Esophagus mucosa (tissue), 1 donor: ENCODE data around the gene HS6ST3. TPM values are rescaled to one million over a fixed set of nuclear protein-coding genes. Genes with fewer than 3 reads are reported as not detected.
"Not testable (repeated sequence)": the region's sequence is repeated elsewhere in the genome, so short reads cannot be mapped to it uniquely, and the experiment has no call there.

Experiments
- ATAC-seq: fragments of 200-7000 bp; cut with Tn5 transposase; one replicate; pipeline ENCODE4 v1.9.1; 2020
- total RNA-seq: library from RNA; stranded (reverse); gene quantifications from one replicate; pipeline ENCODE4 v1.2.4, GENCODE V29; 2023
- donor health status: DM: yes; HTN: yes; CAD: no.

The HS6ST3 gene
- total RNA-seq = not detected

DNA sequence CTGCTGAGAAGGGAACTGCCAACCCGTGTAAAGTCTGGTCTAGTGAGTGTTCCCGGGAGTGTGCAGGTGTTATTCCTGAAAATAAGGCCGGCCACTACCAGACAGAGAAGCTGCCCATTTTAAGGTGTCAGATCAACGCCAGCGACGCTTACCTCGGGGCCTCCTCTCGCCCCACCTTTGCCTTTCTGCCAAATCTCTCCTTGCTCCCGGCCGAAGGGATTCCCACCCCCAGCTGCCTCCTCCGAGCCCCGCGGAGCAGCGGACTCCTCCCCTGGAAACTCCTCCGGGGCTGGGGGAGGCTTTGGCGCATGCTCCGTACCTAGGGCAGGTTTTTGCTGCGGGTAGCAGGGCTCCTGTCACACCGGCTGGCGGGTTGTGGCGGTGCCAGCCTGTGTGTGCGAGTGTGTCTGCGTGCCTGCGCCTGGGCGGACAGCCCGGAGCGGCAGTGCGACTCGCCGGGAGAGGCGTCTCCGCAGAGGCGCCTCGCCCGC lies at the start of gene HS6ST3:
TSS of gene HS6ST3 (plus strand) at position 359 of the 491 bp plus-strand sequence.
- peak; percentile 23 for ATAC-seq

DNA sequence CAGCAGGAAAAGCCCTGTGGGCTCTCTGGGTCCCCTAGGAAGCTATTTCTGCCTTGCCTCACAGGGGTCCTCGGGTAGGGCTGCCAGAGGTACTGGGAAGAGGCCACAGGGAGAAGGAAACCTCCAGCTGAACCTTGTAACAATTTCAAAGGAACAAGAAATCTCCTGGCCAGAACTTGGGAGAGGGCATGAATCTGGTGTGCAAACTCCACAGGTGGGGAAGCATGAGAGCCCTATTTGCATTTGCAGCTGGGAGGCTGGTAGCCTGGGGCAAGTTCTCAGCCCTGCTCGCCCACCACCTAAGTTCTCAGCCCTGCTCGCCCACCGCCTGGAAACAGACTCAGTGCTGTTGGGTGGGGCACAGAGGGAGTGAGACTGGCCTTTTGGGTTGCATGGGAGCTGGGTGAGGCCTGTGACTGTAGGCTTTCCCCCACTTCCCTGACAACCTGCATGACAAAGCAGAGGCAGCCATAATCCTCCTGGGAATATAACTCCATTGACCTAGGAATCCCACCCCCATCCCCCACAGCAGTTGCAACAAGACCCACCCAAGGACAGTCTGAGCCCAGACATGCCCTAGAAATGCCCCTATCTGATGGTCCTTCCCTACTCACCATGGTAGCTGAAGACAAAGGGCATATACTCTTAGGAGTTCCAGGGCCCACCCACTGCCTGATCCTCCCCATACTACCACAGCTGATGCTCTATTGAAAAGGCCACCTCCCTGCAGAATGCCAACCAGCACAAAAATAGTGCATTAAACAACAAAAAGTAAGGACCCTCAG lies 48.4 kb upstream of the HS6ST3 start:
- no peak for ATAC-seq

DNA sequence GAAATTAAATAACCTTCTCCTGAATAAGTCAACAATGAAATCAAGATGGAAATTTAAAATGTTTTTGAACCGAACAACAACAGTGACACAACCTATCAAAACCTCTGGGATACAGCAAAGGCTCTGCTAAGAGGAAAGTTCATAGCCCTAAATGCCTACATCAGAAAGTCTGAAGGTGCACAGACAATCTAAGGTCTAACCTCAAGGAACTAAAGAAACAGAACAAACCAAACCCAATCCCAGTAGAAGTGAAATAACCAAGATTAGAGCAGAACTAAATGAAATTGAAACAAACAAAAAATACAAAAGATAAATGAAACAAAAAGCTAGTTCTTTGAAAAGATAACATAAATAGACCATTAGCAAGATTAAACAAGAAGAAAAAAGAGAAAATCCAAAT lies 45.7 kb upstream of the HS6ST3 start:
- ATAC-seq = no peak

DNA sequence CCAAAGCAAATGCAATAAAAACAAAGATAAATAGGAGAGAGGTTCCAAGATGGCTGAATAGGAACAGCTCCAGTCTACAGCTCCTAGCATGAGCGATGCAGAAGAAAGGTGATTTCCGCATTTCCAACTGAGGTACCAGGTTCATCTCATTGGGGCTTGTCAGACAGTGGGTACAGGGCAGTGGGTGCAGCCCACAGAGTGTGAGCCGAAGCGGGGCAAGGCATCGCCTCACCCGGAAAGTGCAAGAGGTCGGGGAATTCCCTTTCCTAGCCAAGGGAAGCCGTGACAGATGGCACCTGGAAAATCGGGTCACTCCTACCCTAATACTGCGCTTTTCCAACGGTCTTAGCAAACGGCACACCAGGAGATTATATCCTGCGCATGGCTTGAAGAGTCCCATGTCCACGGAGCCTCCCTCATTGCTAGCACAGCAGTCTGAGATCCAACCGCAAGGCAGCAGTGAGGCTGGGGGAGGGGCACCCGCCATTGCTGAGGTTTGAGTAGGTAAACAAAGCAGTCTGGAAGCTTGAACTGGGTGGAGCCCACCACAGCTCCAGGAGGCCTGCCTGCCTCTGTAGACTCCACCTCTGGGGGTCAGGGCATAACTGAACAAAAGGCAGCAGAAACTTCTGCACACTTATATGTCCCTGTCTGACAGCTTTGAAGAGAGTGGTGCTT lies 43.3 kb upstream of the HS6ST3 start:
- ATAC-seq = not testable (repeated sequence)

DNA sequence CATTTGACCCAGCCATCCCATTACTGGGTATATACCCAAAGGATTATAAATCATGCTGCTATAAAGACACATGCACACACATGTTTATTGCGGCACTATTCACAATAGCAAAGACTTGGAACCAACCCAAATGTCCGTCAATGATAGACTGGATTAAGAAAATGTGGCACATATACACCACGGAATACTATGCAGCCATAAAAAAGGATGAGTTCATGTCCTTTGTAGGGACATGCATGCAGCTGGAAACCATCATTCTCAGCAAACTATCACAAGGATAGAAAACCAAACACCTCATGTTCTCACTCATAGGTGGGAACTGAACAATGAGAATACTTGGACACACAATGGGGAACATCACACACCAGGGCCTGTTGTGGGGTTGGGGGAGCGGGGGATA lies 39.0 kb upstream of the HS6ST3 start:
- ATAC-seq = not testable (repeated sequence)

DNA sequence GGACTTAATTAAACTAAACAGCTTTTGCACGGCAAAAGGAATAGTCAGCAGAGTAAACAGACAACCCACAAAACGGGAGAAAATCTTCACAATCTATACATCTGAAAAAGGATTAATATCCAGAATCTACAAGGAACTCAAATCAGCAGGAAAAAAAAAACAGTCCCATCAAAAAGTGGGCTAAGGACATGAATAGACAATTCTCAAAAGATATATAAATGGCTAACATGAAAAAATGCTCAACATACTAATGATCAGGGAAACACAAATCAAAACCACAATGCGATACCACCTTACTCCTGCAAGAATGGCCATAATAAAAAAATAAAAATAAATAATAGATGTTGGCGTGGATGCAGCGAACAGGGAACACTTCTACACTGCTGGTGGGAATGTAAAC lies 38.4 kb upstream of the HS6ST3 start:
- not testable (repeated sequence) for ATAC-seq

DNA sequence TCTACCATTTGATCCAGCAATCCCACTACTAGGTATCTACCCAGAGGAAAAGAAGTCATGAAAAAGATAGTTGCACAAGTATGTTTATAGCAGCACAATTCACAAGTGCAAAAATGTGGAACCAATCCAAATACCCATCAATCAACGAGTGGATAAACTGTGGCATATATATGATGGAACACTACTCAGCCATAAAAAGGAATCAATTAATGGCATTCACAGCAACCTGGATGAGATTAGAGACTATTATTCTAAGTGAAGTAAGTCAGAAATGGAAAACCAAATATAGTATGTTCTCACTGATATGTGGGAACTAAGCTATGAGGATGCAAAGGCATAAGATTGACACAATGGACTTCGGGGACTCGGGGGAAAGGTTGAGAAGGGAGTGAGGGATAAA lies 38.0 kb upstream of the HS6ST3 start:
- not testable (repeated sequence) for ATAC-seq

DNA sequence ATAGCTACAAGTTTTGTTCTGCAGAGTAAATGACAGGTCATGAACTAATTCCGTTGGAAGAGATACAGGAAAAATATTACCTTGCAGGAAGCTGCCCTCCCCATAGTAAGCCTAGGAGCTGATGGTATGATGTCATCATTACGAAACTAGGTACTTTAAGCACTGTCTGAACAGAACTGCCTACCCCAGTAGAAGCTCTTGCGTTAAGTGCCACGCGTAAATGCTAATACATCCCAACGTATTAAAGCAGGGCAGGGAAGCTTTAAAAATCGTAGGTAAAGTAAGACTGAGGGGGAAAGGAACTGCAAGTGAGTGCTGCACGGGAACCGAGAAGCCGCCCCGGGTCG lies 37.3 kb upstream of the HS6ST3 start:
- ATAC-seq = peak; percentile 71

DNA sequence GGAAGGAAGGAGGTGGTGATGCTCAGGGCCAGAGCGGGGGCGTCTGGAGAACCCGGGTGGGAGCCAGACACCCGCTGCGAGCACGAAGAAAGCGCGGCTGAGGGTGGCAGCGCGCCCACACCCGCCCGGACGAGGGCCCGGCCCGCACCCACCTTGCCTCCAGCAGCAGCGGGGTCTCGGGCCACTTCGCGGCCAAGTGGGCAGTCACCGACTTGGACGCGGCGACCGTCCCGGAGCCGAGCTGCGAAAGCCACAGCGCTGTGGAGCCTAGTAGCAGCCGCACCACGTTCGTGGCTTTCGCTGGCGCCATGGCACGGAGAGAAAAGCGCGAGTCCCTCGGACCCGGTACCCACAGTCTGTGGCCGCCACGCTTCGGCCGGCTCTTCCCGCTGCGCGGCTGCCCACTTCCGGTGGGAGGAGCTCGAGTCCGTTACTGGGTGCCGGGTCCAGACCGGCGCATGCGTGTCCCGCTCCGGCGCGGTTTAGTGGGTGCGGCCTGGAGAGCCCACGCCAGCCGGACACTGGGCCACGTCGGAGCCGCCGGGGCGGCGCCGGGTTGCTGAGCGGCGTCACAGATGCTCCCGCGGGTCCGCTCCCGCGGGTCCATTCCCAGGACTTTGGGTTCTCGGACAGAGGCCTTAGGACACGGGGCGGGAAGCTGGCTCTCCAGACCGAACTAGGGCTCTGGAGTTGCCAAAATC lies 36.8 kb upstream of the HS6ST3 start, which contains the start of gene UGGT2:
TSS of gene UGGT2 (minus strand) at position 399 of the 701 bp plus-strand sequence. CDS start at position 310, 89 bp downstream.
- ATAC-seq = peak; percentile 100

DNA sequence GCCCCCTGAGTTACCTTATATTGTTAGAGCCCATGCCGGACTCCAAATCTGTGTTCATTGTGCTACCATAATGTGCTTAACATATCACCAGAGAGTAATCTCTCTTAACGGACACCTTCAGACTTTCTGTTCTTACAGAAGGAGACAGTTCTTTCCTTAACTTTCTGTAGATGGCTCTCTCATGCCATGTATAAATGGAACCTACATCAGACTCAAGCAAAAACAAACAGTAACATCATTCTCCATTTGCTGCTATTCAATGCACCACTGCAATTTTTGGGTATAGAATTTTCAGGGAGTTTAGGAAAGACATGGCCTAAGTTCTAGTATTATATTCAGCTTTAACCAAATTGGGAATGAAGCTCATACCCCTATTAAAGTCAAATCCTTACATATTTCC lies 24.1 kb upstream of the HS6ST3 start:
- ATAC-seq = no peak

DNA sequence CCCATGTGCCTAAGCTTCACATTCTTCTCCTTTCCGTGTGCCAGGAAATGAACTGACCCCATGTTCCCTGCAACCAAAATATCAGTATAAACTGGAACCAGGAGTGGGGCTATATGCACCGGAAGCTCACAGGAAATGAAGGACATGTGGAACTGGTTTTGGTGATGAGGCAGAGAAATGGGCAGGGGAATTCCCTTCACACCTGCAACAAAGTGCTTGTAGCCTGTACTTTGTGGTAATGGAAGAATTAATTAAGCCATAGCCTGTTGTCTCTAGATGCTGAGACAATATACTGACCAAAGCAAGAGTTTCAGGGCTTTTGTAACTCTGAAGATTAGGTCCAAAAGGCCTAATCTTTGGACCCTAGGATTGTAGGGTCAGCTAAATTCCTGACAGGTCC lies 21.2 kb upstream of the HS6ST3 start:
- peak; percentile 37 for ATAC-seq

DNA sequence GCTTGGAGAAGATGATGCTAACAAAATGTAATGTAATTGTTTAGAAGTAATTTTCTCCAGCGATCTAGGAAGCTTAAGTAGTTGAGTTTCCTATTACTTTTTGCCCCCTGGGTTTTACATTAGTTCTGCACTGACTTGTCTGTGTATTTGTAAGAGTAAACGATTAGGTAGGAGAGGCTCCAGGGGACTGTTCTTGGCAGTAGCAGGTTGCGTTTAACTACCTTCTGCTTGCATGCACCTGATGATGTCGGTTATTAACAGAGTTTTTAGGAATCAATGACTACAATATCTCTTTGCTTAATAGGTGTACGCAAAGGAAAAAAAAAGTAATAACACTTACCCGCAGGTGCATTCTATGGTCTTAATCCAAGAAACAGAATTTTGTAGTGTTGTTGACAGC lies 18.4 kb upstream of the HS6ST3 start:
- no peak for ATAC-seq

DNA sequence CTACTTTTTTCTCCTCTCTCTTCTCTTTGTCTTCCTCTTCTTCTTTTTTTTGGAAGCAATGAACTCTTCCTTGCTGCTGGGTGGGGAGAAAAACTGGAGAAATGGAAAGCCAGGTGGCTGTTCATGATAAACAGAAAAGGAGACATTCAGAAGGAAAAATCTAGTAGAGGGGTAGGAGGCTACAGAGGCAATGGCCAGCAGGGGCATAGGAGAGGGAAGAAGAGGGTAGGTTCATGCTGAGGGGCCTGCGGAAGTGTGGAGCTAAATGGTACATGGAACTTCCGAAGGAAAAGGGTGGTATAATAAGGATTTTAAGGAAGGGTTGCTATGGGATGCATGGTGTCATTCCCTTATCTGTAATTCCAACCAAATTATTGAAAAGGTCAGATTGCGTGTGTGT lies 17.5 kb upstream of the HS6ST3 start:
- no peak for ATAC-seq

DNA sequence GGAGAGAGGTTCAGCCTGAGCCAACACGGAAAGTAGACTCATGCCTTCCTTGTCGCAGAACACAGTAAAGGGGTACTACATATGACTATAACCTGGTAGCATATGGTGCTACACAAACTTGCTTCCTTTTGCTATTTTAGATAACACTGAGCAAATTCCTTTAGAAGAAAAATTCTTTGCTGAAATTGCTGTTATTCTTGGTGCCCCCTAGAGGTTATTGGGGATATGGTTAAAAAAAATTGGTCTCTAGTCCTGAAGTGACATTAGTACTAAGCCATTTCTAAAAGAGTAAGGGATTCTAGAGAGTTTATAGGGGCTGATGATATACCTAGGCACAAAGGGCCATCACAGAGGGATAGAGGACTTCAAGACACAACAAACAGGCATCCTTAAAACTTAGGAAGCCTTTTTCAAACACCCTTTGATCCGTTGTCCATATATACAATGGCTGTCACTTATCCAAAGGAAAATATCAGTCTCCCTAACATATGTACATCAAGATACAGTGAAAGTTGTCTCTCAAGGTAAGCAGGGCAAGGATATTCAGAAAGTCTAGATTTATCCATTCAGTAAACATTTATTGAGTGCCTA lies 13.9 kb upstream of the HS6ST3 start:
- ATAC-seq = no peak

DNA sequence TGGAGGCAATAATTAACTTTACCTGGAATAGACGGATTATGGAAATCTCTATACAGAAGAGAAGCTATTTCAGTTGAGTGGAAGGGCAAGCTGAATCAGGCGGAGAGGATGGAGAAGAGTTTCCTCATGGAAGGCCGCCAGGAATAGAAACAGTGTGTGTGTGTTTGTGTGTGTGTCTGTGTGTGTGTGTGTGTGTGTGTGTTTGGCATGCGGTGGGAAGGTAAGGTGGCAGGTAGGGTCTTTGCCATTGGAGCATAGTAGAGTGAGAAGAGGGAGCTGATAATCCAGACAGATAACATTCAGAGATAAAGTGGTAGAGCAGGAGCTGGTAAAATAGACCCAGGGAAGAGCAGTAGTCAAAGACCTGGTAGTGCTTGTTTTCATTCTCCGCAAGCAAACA lies 9.2 kb upstream of the HS6ST3 start:
- no peak for ATAC-seq

DNA sequence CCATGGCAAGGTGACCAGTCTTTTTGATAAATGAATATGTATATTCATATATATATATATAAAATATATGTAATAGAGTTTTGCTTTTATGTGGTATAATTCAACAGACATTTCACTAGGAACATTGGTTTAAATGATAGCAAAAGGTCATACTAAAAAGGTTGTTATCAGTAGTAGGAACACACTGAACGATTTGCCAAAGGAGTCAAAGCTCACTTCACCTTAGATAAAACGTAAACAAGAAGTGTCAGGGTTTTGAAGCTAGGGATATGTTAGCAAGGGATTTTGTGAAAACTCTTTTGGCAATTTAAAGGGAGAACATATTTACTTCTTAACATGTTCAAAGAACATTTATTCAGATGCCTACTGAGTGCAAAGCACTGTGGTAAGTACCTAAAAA lies 8.0 kb upstream of the HS6ST3 start:
- no peak for ATAC-seq

DNA sequence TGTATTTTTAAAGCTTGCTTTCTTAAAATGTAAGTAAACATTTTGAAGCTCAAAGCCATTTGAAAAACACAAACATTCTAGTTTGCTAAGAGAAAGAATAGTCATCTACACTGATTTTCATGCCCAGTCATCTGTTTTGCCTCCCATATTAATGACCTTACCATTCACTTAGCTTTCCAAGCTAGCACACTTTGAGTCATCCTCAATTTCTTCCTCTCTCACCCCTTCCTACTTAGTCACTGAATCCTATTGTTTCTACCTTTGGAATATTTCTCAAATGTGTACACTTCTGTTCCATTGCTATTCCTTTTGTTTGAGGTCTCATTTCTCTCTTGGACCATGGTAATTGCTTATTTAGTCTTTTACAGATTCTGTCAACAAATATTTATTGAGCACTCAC lies 7.3 kb upstream of the HS6ST3 start:
- no peak for ATAC-seq

DNA sequence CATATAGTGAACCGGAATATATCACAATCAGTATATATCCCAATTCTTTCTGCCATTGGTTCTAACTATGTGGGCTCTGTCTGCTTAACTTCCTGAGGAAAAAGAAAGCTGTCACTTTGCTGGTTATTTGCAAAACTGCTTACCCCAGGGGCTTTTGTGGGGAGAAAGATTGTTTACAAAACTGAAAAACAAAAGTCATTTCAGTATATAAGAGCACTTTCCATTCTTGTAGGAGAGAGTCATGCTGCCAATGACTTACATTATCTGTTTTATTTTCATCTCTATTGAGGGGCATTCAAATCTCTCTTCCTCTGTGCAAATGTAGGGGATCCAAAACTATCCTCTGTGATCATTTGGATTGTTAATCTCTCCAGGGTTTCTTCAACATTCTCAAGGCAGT lies 3.2 kb upstream of the HS6ST3 start:
- ATAC-seq = no peak

DNA sequence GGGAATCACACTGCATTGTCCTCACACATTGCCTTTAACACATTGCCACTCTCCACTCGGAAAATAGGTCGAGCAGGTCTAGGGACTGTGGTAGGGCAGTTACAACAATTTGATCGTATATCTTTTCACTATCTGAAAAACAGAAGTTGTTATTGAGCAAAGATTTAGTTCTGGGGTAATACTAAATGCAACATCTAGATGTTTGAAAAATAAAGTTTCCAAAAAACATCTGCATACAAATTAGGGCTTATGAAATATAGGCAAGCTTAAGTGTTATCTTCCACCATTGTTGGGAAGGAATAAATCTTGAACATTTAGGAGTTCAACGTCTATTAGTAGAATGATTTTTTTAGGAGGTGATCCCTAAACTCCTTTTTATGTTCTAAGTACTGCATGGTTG lies 768 bp upstream of the HS6ST3 start:
- ATAC-seq = no peak

DNA sequence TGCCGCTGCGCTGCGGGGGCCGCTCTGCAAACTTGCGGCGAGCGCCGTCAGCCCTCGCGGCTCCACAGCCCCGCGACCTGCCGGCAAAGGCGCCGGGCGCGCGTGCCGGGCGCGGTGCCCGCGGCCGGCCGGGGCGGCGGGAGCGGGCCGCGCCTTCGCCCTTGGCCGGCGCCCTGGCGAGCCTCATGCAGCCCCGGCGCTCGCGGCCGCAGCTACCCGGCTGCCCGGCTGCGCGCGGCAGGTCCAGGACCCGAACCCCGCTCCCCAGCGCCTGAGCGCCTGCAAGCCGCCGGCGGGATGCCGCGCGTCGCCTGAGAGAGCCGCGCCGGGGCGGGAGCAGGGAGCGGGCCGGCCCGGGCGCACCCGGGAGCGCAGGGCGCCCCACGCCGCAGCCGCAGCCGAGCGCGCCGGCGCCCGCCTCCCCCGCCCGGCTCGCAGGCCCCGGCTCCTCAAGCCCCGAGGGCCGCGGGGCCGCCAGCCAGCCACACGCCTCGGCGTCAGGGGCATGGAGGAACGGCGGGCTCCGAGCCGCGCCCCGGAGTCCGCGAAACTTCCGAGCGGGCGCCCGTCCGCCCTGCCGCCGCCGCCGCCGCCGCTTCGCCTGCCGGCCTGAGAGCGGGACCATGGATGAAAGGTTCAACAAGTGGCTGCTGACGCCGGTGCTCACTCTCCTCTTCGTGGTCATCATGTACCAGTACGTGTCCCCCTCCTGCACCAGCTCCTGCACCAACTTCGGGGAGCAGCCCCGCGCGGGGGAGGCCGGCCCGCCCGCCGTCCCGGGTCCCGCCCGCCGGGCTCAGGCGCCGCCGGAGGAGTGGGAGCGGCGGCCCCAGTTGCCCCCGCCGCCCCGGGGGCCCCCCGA lies 564 bp downstream of the HS6ST3 start:
- peak; percentile 25 for ATAC-seq

DNA sequence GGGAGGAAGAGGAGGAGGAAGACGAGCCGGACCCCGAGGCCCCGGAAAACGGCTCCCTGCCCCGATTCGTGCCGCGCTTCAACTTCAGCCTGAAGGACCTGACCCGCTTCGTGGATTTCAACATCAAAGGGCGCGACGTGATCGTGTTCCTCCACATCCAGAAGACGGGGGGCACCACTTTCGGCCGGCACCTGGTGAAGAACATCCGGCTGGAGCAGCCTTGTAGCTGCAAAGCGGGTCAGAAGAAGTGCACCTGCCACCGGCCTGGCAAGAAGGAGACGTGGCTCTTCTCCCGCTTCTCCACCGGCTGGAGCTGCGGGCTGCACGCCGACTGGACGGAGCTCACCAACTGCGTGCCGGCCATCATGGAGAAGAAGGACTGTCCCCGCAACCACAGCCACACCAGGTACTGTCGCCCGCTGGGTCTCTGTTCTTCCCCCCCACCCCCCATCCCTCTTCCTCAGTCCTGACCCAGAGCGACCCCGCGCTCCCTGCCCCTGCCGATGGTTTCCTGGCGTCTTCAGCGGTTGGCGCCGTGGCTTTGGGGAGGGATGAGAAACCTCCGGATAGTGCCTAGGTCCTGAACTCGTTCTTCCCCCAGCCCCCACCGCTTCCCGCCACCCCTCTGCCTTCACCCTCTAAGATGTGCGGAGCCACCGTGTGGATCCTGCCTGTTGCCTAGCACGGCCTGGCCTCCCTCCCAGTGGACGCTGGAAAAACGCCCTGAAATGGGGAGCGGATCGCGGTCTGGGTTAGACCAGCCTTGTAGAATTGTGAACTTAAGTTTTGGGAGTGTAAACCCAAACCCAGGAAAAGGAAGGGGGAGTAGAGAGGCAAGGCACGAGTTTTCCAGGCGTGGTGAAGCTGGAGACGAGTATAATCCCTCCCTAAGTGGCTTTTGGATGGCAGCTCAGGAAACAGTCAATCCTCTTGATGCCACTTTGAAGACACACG lies 1.5 kb downstream of the HS6ST3 start:
- no peak for ATAC-seq
